GM10266 (cell line): ENCODE data around the gene SEPTIN11.

Experiments used
- DNase-seq: peaks from one replicate; pipeline ENCODE4 v3.0.0; 2012; ENCODE audit errors: extremely low spot score
- CTCF ChIP-seq: IDR thresholded peaks from 2 replicates; pipeline ENCODE4 v1.5.1; 2012; ENCODE audit warnings: mild to moderate bottlenecking, low read depth; ENCODE audit not compliant: control insufficient read depth, insufficient read depth; ENCODE audit errors: missing control alignments

SEPTIN11 gene

DNA sequence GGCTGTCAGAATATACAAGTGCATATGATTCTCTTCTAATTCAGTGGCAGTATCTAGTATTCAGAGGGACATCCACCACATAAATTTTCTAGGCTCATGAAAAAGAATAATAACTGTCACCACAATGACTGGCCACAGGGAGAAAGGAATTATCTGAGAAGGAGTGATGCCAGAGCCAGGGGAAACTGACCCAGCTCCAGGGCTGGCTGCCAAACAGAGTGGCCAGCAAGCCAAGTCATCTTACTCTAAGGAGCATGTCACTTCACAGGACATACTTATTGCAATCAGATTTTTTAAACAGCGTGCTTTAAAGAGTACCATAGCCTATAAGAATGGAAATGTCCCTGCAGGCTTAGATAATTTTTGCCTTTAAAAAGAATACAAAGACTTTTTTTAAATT is 5.8 kb upstream of the SEPTIN11 start:
- no peak for DNase-seq

GRCh38 chr4:76947369-76947768 is 2.2 kb upstream of the SEPTIN11 start:
- DNase-seq = no peak
- no peak for TF ChIP-seq CTCF

More for the DNA sequence above, 5.8 kb upstream of the SEPTIN11 start:
- TF ChIP-seq CTCF = no peak

- DNase-seq = peak; percentile 91
- TF ChIP-seq CTCF = no peak
Observed at GRCh38 chr4:76948443-76949275, 893 bp upstream of the SEPTIN11 start.

DNA sequence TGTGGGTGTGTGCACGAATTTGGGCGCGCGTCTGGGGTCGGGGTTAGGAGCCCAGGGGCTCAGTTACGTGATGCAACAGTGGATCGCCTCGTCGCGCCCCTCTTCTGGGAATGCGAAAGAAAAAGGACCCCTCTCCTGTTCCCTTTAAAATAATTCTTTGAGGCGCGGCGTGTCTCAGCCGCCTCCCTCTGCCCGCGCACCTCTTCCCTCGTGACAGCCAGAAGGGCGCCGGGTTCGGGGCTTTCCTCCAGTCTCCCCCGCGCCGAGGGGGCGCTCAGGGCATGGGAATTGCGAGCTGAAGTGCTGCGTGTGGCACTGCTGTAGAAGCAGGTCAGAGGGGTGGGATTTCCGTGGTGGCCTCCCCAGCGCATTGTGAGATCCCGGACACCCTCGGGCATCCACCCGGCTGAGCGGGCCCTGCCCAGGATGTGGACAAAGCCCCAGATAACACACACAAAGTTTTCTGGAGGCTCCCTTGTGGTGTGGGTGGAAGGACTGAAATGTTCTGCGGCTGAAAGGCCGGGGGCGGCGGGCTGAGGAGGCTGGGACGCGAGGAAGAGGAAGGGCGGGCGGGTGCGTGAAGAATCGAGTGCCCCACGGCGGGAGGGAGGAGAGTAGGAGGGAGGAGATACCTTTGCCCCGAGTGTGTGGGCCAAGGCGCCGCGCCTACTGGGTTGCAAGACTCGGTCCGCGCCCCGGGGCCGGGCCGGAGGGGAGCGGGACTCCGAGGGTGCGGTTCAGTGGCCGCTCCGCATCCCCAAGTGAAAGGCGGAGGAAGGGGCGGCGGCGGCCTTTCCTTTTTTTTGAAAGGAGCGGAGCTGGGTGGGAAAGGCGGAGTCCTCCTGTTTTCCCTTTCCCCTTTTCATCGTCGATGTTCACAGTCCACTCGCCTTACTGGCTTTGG is 752 bp downstream of the SEPTIN11 start:
- peak; percentile 58 for DNase-seq
- peak; percentile 26 for TF ChIP-seq CTCF

- TF ChIP-seq CTCF = no peak
- DNase-seq = peak; percentile 25
Observed at GRCh38 chr4:76950956-76951671, 1.6 kb downstream of the SEPTIN11 start.

DNA sequence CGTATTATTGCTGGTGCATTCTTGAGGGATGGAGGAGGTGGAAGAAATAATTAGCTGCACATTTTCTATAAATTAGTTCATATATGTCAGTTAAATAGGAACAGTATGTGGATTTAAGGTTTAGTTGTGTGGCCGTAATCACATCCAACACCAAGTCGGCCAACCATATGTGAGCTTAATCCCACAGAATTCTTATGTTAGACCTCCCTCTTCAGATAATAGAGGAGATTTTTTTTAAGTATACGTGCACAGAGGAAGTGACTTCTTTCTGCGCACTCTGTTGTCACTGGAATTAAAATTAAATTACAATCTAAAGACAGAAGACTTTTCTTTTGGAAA is 2.1 kb downstream of the SEPTIN11 start:
- DNase-seq = no peak
- no peak for TF ChIP-seq CTCF
